HFF-Myc (cell line): ENCODE data around the gene C1QL4.
A peak's percentile ranks its signal among the peaks of the same experiment; 100 is the strongest.
"Not testable (repeated sequence)": the region's sequence is repeated elsewhere in the genome, so short reads cannot be mapped to it uniquely, and the experiment has no call there.

Source experiments
- DNase-seq: peaks from one replicate; pipeline ENCODE4 v3.0.0-alpha.2; 2011; ENCODE audit warnings: low read depth; ENCODE audit errors: extremely low read depth
- H3K4me3 ChIP-seq: replicated peaks from 2 replicates; pipeline ENCODE4 v1.5.1; 2011; ENCODE audit warnings: low read depth, mild to moderate bottlenecking, control low read depth, low read length
- CTCF ChIP-seq: IDR thresholded peaks from 2 replicates; pipeline ENCODE4 v1.5.1; 2012; ENCODE audit warnings: mild to moderate bottlenecking, low read depth, low read length, control low read depth; ENCODE audit errors: missing control alignments

C1QL4 gene

GRCh38 chr12:49336645-49337584 lies at the start of gene C1QL4:
TSS of gene C1QL4 (minus strand) at chr12:49337188. CDS start at chr12:49336477, 711 bp downstream.
- no peak for DNase-seq
- H3K4me3 ChIP-seq = peak within 1 kb of the TSS; percentile 29
- peak; percentile 85 for TF ChIP-seq CTCF

- H3K4me3 ChIP-seq, DNase-seq: not testable (repeated sequence)
Measured at GRCh38 chr12:49380184-49380583, 43.2 kb upstream of the C1QL4 start.

GRCh38 chr12:49377386-49377785 lies 40.4 kb upstream of the C1QL4 start:
- TF ChIP-seq CTCF = no peak
- no peak overlapping the region for H3K4me3 ChIP-seq
- DNase-seq = no peak

GRCh38 chr12:49375406-49375805 lies 38.4 kb upstream of the C1QL4 start:
- DNase-seq = no peak
- no peak for TF ChIP-seq CTCF
- H3K4me3 ChIP-seq = no peak overlapping the region

- no peak overlapping the region for H3K4me3 ChIP-seq
- TF ChIP-seq CTCF = no peak
- DNase-seq = no peak
Measured at GRCh38 chr12:49370539-49370938, 33.6 kb upstream of the C1QL4 start.

GRCh38 chr12:49369411-49370145 lies 32.6 kb upstream of the C1QL4 start:
- peak; percentile 44 for TF ChIP-seq CTCF
- no peak for DNase-seq
- H3K4me3 ChIP-seq = peak overlapping the region; percentile 70

- DNase-seq = no peak
- H3K4me3 ChIP-seq = peak overlapping the region; percentile 70
- TF ChIP-seq CTCF = no peak
Measured at GRCh38 chr12:49368240-49368600, 31.2 kb upstream of the C1QL4 start.
